ENCODE results near the gene ZYX. TPM values are rescaled to one million over a fixed set of nuclear protein-coding genes. Genes with fewer than 3 reads are reported as not detected.

ZYX gene
- total RNA-seq, 1 experiment from 2014 or later = 237 TPM

DNA sequence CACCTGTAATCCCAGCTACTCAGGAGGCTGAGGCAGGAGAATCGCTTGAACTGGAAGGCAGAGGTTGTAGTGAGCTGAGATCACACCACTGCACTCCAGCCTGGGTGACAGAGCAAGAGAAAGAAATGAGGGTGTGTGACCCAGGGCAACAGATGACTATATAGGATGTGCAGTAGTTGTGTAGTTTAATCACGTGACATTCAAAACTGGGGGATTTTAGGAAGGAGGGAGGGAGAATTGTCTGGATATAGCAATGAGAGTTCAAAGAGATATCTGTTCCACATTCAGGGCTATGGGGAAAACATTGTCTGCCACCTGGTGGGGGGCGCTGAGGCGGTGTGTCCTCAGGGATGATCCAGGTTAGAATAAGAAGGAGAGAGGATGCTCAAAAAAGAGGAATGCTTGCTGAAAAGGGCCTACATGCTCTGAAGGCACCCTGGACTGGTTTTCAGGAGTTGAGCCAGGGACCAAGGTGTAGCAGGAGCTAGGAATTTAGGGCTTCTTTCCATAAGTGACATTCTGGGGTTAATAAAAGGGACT is 7.8 kb upstream of the ZYX start:
- peak overlapping the region in 2 of 3 experiments; percentile 0 to 73; a peak in 2 of 7 replicates for H3K27ac Mint-ChIP-seq
- peaks cover 10% of the 10 kb centered on the region for H3K4me1 ChIP-seq (ENCODE audit: insufficient read depth, low read length)
- no peak overlapping the region for H3K4me2 ChIP-seq (ENCODE audit: insufficient read depth, insufficient read length, low read length)
- no peak overlapping the region for H3K27ac ChIP-seq (ENCODE audit: insufficient read length, low read depth, low read length)
- H3K79me1 ChIP-seq (ENCODE audit: insufficient read depth, low read depth, low read length, poor library complexity, severe bottlenecking) = no peaks in the 10 kb centered on the region
- H2BK20ac ChIP-seq (ENCODE audit: low read depth, low read length, poor library complexity, severe bottlenecking) = no peak overlapping the region
- no peak overlapping the region for H3K4ac ChIP-seq (ENCODE audit: low read depth, low read length)
- no CpG with 5 or more reads among the region's 4 CpGs for WGBS (ENCODE audit: extremely low coverage, insufficient read length, low lambda C conversion rate)
- no peak overlapping the region for H3K9ac ChIP-seq (ENCODE audit: extremely low read depth, insufficient read length, low read length)
- TF ChIP-seq, protein P1, sequence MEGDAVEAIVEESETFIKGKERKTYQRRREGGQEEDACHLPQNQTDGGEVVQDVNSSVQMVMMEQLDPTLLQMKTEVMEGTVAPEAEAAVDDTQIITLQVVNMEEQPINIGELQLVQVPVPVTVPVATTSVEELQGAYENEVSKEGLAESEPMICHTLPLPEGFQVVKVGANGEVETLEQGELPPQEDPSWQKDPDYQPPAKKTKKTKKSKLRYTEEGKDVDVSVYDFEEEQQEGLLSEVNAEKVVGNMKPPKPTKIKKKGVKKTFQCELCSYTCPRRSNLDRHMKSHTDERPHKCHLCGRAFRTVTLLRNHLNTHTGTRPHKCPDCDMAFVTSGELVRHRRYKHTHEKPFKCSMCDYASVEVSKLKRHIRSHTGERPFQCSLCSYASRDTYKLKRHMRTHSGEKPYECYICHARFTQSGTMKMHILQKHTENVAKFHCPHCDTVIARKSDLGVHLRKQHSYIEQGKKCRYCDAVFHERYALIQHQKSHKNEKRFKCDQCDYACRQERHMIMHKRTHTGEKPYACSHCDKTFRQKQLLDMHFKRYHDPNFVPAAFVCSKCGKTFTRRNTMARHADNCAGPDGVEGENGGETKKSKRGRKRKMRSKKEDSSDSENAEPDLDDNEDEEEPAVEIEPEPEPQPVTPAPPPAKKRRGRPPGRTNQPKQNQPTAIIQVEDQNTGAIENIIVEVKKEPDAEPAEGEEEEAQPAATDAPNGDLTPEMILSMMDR (conservative IDR thresholded peaks at IDR 0.05) = peak; percentile 42; the same call in 2 of the 3 replicates
- H4K91ac ChIP-seq (ENCODE audit: insufficient read length, low read depth, low read length) = no peak overlapping the region
- H4K8ac ChIP-seq (replicated peaks; ENCODE audit: insufficient read length, low read depth, low read length) = no peak overlapping the region
- no peak overlapping the region for H4K5ac ChIP-seq (ENCODE audit: insufficient read length, low read depth, low read length)
- no peaks in the 10 kb centered on the region for H3K9me3 Mint-ChIP-seq
- no peaks in the 10 kb centered on the region for H3K36me3 Mint-ChIP-seq (ENCODE audit: insufficient read depth in 1 of 3, low read depth in 3 of 3)
- no peak overlapping the region for H2BK15ac ChIP-seq (ENCODE audit: low read depth, low read length)
- 0 out of 2 replicates have a peak, but pooled peaks cover 2% of the 10 kb centered on the region for H3K27me3 ChIP-seq (ENCODE audit: insufficient read depth, low read length)
- peaks cover 43 to 45% of the 10 kb centered on the region in 2 experiments for H3K4me1 Mint-ChIP-seq
- no peak overlapping the region for H2AFZ ChIP-seq (ENCODE audit: low read length)
- no peak overlapping the region for H3T11ph ChIP-seq (ENCODE audit: low read length)
- H2BK120ac ChIP-seq (ENCODE audit: low read depth, low read length, poor library complexity, severe bottlenecking) = no peak overlapping the region
- no peak overlapping the region for H2BK12ac ChIP-seq (ENCODE audit: insufficient read length, low read depth, low read length)
- peak; percentile 37 for DNase-seq
- H3K27me3 Mint-ChIP-seq (ENCODE audit: low read depth) = no peaks in the 10 kb centered on the region; the same call in 1 of the 2 replicates
- no peak overlapping the region for H3K18ac ChIP-seq (ENCODE audit: insufficient read length, low read depth, low read length)
- H3K23me2 ChIP-seq (ENCODE audit: insufficient read length, low read depth, low read length, poor library complexity, severe bottlenecking) = no peaks in the 10 kb centered on the region
- H2AK5ac ChIP-seq (ENCODE audit: insufficient read length, low read length) = no peak overlapping the region
- H2BK5ac ChIP-seq (ENCODE audit: insufficient read length, low read length) = no peak overlapping the region
- no peaks in the 10 kb centered on the region for H3K9me3 ChIP-seq (ENCODE audit: control insufficient read depth, low read depth, low read length)
- H3K4me3 Mint-ChIP-seq = no peak overlapping the region; a peak in 1 of 5 replicates
- H3K79me2 ChIP-seq (ENCODE audit: insufficient read depth, low read length) = no peaks in the 10 kb centered on the region
- H3K56ac ChIP-seq (ENCODE audit: insufficient read length, low read depth, low read length) = no peak overlapping the region
- H3K23ac ChIP-seq (ENCODE audit: insufficient read length, low read depth, low read length) = no peak overlapping the region
- no peak overlapping the region for H3K14ac ChIP-seq (ENCODE audit: insufficient read depth, low read length)
- H4K20me1 ChIP-seq (ENCODE audit: control insufficient read depth, insufficient read depth, insufficient read length) = no peaks in the 10 kb centered on the region
